HepG2 (cell line): ENCODE measurements around the gene TXNRD1. TPM values are rescaled to one million over a fixed set of nuclear protein-coding genes. Genes with fewer than 3 reads are reported as not detected.

ENCODE experiments used
- ATAC-seq: fragments of 200-7000 bp; cut with Tn5 transposase; 3 replicates; pipeline ENCODE4 v1.9.1; 2020; ENCODE audit warnings: mild to moderate bottlenecking, moderate library complexity
- BruUV-seq: library from RNA; stranded (reverse); fragments of 400-500 nt; replicated peaks from 2 replicates; lab custom pipeline; 2021; lab: Mats Ljungman, UMichigan
- CTCF ChIA-PET: fragments of 300-600 bp; formaldehyde crosslinking; extraction: SDS; loops from one replicate; lab custom pipeline; 2021; ENCODE audit warnings: low total read pairs, inconsistent platforms, low intra/inter-chr PET ratio; lab: Yijun Ruan, JAX
- POLR2A ChIA-PET: fragments of 350-600 bp; sonication (Branson Sonifier 250); formaldehyde crosslinking; loops from one replicate; lab custom pipeline; 2020; ENCODE audit warnings: antibody characterized with exemption, inconsistent platforms; lab: Yijun Ruan, JAX
- DNase-seq: peaks from one replicate; pipeline ENCODE4 v3.0.0-alpha.2; 2015; ENCODE audit warnings: low spot score
- FAIRE-seq: peaks from 3 replicates; lab custom pipeline; 2011; peaks lifted over from hg19 to GRCh38; lab: Jason Lieb, UNC
- H2AFZ ChIP-seq: one replicate; pipeline ENCODE4 v1.6.1; 2011; ENCODE audit warnings: low read length, inconsistent platforms
- H3K27ac ChIP-seq: fragments of 300-600 bp; 3 replicates; pipeline ENCODE4 v1.8.0; 2011; ENCODE audit warnings: mixed run types, mild to moderate bottlenecking, mixed read lengths, low read length, inconsistent platforms; ENCODE audit not compliant: insufficient read depth; ENCODE audit errors: extremely low read length
- H3K27me3 ChIP-seq, 2 experiments: fragments of 200-600 bp in 1 of 2; 2 replicates in 1 of 2; 3 replicates in 1 of 2; pipeline versions ENCODE4 v1.6.0 to v1.8.0; 2011; ENCODE audit warnings: low read length in 2 of 2, mild to moderate bottlenecking in 2 of 2, moderate library complexity in 2 of 2, inconsistent platforms in 1 of 2; ENCODE audit not compliant: insufficient read depth in 2 of 2, control insufficient read depth in 1 of 2
- H3K36me3 ChIP-seq, 2 experiments: fragments of 200-600 bp in 1 of 2; replicated peaks in 1 of 2; 2 replicates in 1 of 2; 3 replicates in 1 of 2; pipeline versions ENCODE4 v1.5.1 to v1.8.0; 2011; ENCODE audit warnings: low read length in 2 of 2, inconsistent platforms in 1 of 2; ENCODE audit not compliant: insufficient read depth in 2 of 2, control insufficient read depth in 1 of 2
- H3K4me1 ChIP-seq: 2 replicates; pipeline ENCODE4 v1.5.1; 2012; ENCODE audit warnings: low read length, inconsistent platforms; ENCODE audit not compliant: insufficient read depth
- H3K4me2 ChIP-seq: 2 replicates; pipeline ENCODE4 v1.6.0; 2011; ENCODE audit warnings: low read depth, low read length, inconsistent platforms
- H3K4me3 ChIP-seq, 3 experiments: fragments of 200-600 bp in 1 of 3; sonication (generic), shearing (Covaris generic) in 1 of 3; replicated peaks in 1 of 3; 2 replicates each; pipeline ENCODE4 v1.5.1; 2011 to 2016; ENCODE audit warnings: low read length in 3 of 3, inconsistent platforms in 2 of 3, low read depth in 2 of 3, mild to moderate bottlenecking in 2 of 3, control low read depth in 1 of 3, mixed read lengths in 1 of 3; ENCODE audit not compliant: insufficient read depth in 1 of 3
- H3K79me2 ChIP-seq: one replicate; pipeline ENCODE4 v1.6.1; 2011; ENCODE audit warnings: low read length, inconsistent platforms; ENCODE audit not compliant: insufficient read depth
- H3K9ac ChIP-seq: 2 replicates; pipeline ENCODE4 v1.6.0; 2011; ENCODE audit warnings: mild to moderate bottlenecking, low read depth, low read length, inconsistent platforms; ENCODE audit not compliant: insufficient read depth
- H3K9me3 ChIP-seq: 2 replicates; pipeline ENCODE4 v1.5.1; 2012; ENCODE audit warnings: mild to moderate bottlenecking, low read length
- H4K20me1 ChIP-seq: 2 replicates; pipeline ENCODE4 v1.6.0; 2011; ENCODE audit warnings: inconsistent platforms, mild to moderate bottlenecking, low read length, moderate library complexity; ENCODE audit not compliant: insufficient read depth
- EP300 ChIP-seq, 3 experiments: sonication (generic) in 1 of 3; formaldehyde crosslinking in 1 of 3; IDR thresholded peaks; 2 replicates each; pipeline versions ENCODE4 v1.5.1 to v1.6.1; 2011 to 2020; ENCODE audit warnings: low read depth in 2 of 3, low read length in 2 of 3, borderline replicate concordance in 1 of 3, improper control_type of control experiment in 1 of 3, mild to moderate bottlenecking in 1 of 3, missing genetic modification reagents in 1 of 3, moderate library complexity in 1 of 3
- MAFF ChIP-seq: IDR thresholded peaks from 2 replicates; pipeline ENCODE4 v1.6.1; 2011; ENCODE audit warnings: low read depth, low read length, improper control_type of control experiment
- MAFK ChIP-seq, 2 experiments: IDR thresholded peaks in 1 of 2; conservative IDR thresholded peaks in 1 of 2; 2 replicates each; pipeline ENCODE4 v1.6.1; 2011; ENCODE audit warnings: improper control_type of control experiment in 2 of 2, low read length in 2 of 2
- NFE2 ChIP-seq: sonication (generic); formaldehyde crosslinking; IDR thresholded peaks from 2 replicates; pipeline ENCODE4 v1.4.0; 2020; ENCODE audit warnings: missing genetic modification reagents
- NFE2L2 ChIP-seq: fragments of 150-350 bp; IDR thresholded peaks from 2 replicates; pipeline ENCODE4 v1.6.1; 2014; ENCODE audit warnings: low read length
- ZNF614 ChIP-seq: IDR thresholded peaks from 2 replicates; pipeline ENCODE4 v1.6.1; 2018; ENCODE audit warnings: missing biosample characterization, missing genetic modification reagents, inconsistent platforms, borderline replicate concordance
- ZNF660 ChIP-seq: sonication (generic); formaldehyde crosslinking; IDR thresholded peaks from 2 replicates; pipeline ENCODE4 v1.5.1; 2020; ENCODE audit warnings: mild to moderate bottlenecking, low read depth, missing genetic modification reagents, borderline replicate concordance
- WGBS: methylation state at CpG from one replicate; pipeline ENCODE4 v1.1.6; 2017; ENCODE audit warnings: low lambda C conversion rate; 5-methylcytosine and 5-hydroxymethylcytosine counted together
- in situ Hi-C: cut with HindIII; loops from 2 replicates; pipeline ENCODE4 v1.10.0; 2017; ENCODE audit warnings: low pct_unique_long_range_greater_than_20kb; ENCODE audit not compliant: extremely low pct_ligation_motif_present
- intact Hi-C: fragments of 100-400 bp; cut with micrococcal nuclease; formaldehyde crosslinking; loops from one replicate; pipeline ENCODE4 v1.10.0; 2022; ENCODE audit not compliant: unreplicated experiment
- polyA plus RNA-seq, 8 experiments: library from polyadenylated mRNA; depleted of rRNA in 3 of 8; stranded (reverse) in 7 of 8; unstranded in 1 of 8; fragments of >200 nt; fragmentation: Illumina TruSeq in 4 of 8; extraction: Trizol in 4 of 8; gene quantifications; 2 replicates each; pipeline versions ENCODE4 v1.2.1 to v1.2.3, GENCODE V29; 2011 to 2016; ENCODE audit warnings: low read depth in 4 of 8, missing spikeins in 1 of 8, mixed read lengths in 1 of 8; ENCODE audit not compliant: insufficient read depth in 1 of 8
- total RNA-seq, 5 experiments: library from RNA; depleted of rRNA; stranded (reverse); fragments of >200 nt; fragmentation: Illumina TruSeq; extraction: Trizol; gene quantifications; 2 replicates each; pipeline ENCODE4 v1.2.3, GENCODE V29; 2016; ENCODE audit warnings: low read depth in 1 of 5
- TF ChIP-seq, protein P1 (sequence below): IDR thresholded peaks from 2 replicates; pipeline ENCODE4 v1.6.1; 2012; ENCODE audit warnings: low read depth, low read length, improper control_type of control experiment

TXNRD1 gene
- total and polyA plus RNA-seq, 2 of the 13 experiments (the other 11 are each of a cell fraction or from before 2014, with no cell fraction given): 54.0 to 190 TPM

DNA sequence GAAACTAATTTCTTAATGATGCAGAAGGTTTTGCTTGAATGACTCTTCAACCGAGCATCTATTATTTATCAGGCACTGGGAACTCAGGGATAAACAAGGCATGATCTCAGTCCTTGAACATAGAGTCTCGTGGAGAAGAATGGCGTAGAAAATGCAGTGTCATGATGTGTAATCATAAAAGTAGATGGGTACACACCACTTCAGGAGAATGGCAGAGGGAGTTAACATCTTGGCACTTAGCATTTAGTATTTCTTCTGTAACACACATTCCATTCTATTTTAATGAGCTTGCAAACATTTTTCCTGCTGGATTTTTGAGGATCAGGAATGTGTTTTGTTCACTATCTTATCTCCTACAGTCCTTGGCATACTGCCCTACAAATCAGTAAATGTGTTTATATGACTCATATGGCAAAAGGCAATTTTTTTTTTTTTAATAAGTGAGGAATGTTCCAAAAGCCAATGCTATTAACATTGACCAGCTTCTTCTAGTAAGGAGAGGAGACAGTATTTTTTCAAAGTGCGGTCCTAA lies 3.8 kb downstream of the TXNRD1 start:
- in situ Hi-C loops: loop anchor here (10.0 kb wide), 1 partner anchor 65 kb away; no protein-coding TSS in a partner anchor
- H3K27ac ChIP-seq: peak overlapping the region; percentile 24
- whole genome bisulfite sequencing: 19% methylated on average over 4 of the region's 4 CpGs
- H2AFZ ChIP-seq: no peak overlapping the region
- H3K4me3 ChIP-seq: no peak overlapping the region
- no peaks in the 10 kb centered on the region for H3K36me3 ChIP-seq
- no peaks in the 10 kb centered on the region for H4K20me1 ChIP-seq
- peak; percentile 77 for DNase-seq
- peaks cover 0 to 10% of the 10 kb centered on the region in 2 experiments; a peak in 1 of 5 replicates for H3K27me3 ChIP-seq
- ChIA-PET CTCF (no interaction called here), POLR2A (interaction anchor here (1.1 to 1.2 kb wide), 2 partner anchors 67 to 69 kb away, joined by 4 to 6 read pairs; no protein-coding TSS in a partner anchor)
- peak; percentile 48 for FAIRE-seq
- intact Hi-C loops: loop anchor here (5.0 kb wide), 1 partner anchor 68 kb away; no protein-coding TSS in a partner anchor
- H3K79me2 ChIP-seq: no peaks in the 10 kb centered on the region
- H3K9ac ChIP-seq: no peak overlapping the region
- TF ChIP-seq MAFK (conservative IDR thresholded peaks at IDR 0.05 in 1 of 2, IDR thresholded peaks at IDR 0.05 in 1 of 2; ENCODE audit: low read length in 2 of 2) (peak; percentile 57 to 79), ZNF660 (CRISPR knock-in tag) (no peak), EP300 (IDR thresholded peaks at IDR 0.05; ENCODE audit: low read depth in 2 of 2, low read length in 2 of 2) (no peak; a peak in 1 of 4 replicates), EP300 (CRISPR knock-in tag; IDR thresholded peaks at IDR 0.05; ENCODE audit: borderline replicate concordance) (0 out of 2 replicates have a peak, but pooled peaks have one; percentile 37), NFE2L2 (peak; percentile 96), ZNF614 (no peak), NFE2 (peak; percentile 73; the same call in 1 of the 2 replicates), MAFF (peak; percentile 77)
- TF ChIP-seq, protein P1, sequence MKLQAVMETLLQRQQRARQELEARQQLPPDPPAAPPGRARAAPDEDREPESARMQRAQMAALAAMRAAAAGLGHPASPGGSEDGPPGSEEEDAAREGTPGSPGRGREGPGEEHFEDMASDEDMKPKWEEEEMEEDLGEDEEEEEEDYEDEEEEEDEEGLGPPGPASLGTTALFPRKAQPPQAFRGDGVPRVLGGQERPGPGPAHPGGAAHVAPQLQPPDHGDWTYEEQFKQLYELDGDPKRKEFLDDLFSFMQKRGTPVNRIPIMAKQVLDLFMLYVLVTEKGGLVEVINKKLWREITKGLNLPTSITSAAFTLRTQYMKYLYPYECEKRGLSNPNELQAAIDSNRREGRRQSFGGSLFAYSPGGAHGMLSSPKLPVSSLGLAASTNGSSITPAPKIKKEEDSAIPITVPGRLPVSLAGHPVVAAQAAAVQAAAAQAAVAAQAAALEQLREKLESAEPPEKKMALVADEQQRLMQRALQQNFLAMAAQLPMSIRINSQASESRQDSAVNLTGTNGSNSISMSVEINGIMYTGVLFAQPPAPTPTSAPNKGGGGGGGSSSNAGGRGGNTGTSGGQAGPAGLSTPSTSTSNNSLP: peak; percentile 70
- H3K9me3 ChIP-seq: no peaks in the 10 kb centered on the region
- ATAC-seq: peak; percentile 38; the same call in 1 of the 3 replicates
- peaks cover 19% of the 10 kb centered on the region for H3K4me1 ChIP-seq
- no TSS peak for BruUV-seq
- H3K4me2 ChIP-seq: peak overlapping the region; percentile 48; the same call in 1 of the 2 replicates
